ENCODE measurements around the gene CBLN3.
"Not testable (repeated sequence)": the region's sequence is repeated elsewhere in the genome, so short reads cannot be mapped to it uniquely, and the experiment has no call there.

The CBLN3 gene

GRCh38 chr14:24429395-24430142, at the start of gene CBLN3, which contains the start of gene KHNYN:
TSS of gene CBLN3 (minus strand) at chr14:24429668. CDS start at chr14:24429054, 614 bp downstream.
TSS of gene KHNYN (plus strand) at chr14:24429954. CDS start at chr14:24430731, 777 bp downstream.
- peak; percentile 96 for DNase-seq

DNA sequence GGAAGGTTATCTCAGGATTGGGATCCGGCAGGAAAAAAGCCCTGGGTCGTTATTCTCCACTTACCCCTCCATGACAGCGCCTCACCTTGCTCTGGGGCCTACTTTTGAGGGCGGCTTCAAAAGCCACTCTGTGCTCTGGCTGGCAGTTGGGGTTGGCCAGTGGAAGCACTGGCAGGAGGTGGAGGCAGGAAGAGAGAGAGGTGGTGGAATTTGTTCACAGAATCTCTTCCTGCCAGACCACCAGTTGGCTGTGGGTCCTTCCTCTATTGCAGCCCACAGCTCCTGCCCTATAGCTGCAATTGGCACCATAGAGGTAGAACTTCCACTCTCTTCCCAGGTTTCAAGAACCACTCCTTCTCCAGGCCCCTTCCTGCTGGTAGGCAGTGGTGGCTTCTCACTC, 45.8 kb upstream of the CBLN3 start:
- DNase-seq: no peak

DNA sequence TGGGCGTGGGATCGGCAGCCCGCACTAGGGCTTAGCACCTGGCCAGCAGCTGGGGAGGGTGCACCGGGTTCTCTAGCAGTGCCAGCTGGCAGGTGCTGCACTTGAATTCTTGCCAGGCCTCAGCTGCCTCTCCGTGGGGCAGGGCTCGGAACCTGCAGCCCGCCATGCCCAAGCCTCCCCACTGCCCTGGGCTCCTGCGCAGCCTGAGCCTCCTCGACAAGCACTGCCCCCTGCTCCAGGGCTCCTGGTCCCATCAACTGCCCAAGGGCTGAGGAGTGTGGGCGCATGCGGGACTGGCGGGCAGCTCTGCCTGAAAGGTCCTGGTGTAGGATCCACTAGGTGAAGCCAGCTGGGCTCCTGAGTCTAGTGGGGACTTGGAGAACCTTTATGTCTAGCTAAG, 43.7 kb upstream of the CBLN3 start:
- DNase-seq: no peak

DNA sequence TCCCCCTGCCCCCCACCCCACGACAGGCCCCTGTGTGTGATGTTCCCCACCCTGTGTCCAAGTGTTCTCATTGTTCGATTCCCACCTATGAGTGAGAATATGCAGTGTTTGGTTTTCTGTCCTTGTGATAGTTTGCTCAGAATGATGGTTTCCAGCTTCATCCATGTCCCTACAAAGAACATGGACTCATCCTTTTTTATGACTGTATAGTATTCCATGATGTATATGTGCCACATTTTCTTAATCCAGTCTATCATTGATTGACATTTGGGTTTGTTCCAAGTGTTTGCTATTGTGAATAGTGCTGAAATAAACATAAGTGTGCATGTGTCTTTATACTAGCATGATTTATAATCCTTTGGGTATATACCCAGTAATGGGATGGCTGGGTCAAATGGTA, 41.0 kb upstream of the CBLN3 start:
- DNase-seq: not testable (repeated sequence)

- no peak for DNase-seq
These were observed 36.3 kb upstream of the CBLN3 start for GRCh38 chr14:24465805-24466204.

GRCh38 chr14:24465368-24465767, 35.9 kb upstream of the CBLN3 start:
- DNase-seq: no peak

GRCh38 chr14:24463884-24464785, 34.7 kb upstream of the CBLN3 start:
- no peak for DNase-seq

GRCh38 chr14:24463017-24463883, 33.8 kb upstream of the CBLN3 start:
- DNase-seq: no peak

- no peak for DNase-seq
These were observed 31.9 kb upstream of the CBLN3 start for GRCh38 chr14:24461336-24461735.

GRCh38 chr14:24459331-24459730, 29.9 kb upstream of the CBLN3 start:
- no peak for DNase-seq

DNA sequence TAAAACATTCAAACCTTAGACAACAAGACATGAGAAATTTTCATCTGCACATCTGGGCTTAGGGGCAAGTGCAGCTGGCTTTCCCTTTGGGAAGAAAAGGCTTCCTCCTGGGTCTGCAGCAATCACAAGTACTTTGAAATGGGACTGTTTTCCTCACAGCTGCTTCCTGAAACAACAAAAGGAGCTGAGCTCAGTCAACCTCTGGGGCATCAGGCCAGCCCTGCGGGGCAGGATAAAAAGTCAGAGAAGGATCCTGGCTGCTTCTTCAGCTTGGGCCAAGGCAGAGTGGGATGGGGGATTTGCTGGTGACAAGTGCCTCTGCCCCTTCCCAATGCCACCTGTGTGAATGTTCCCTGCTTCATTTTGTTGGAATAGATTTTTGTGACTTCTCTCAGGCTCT, 29.3 kb upstream of the CBLN3 start:
- DNase-seq: no peak

DNA sequence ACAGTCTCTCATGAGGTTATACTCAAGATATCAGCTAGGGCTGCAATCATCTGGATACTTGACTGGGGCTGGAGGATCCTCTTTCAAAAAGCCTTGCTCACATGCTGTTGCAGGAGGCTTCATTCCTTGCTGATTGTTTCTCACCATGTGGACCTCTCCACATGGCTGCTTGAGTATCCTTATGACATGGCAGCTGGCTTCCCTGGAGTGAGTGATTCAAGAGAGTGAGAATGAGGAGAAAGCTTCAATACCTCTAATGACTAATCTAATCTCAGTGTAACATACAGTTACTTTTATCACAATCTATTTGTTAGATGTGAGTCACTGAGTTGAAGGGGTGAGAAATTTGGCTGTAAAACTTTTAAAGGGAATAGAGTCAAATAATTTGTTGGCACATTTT, 27.5 kb upstream of the CBLN3 start:
- peak; percentile 11 for DNase-seq

DNA sequence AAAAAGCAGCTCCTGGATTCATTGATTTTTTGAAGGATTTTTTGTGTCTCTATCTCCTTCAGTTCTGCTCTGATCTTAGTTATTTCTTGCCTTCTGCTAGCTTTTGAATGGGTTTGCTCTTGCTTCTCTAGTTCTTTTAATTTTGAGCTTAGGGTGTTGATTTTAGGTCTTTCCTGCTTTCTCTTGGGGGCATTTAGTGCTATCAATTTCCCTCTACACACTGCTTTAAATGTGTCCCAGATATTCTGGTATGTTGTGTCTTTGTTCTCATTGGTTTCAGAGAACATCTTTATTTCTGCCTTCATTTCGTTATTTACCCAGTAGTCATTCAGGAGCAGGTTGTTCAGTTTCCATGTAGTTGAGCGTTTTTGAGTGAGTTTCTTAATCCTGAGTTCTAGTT, 21.4 kb upstream of the CBLN3 start:
- not testable (repeated sequence) for DNase-seq

GRCh38 chr14:24443053-24443665, 13.7 kb upstream of the CBLN3 start:
- peak; percentile 11 for DNase-seq

GRCh38 chr14:24442240-24443052, 13.0 kb upstream of the CBLN3 start, which contains the start of gene SDR39U1:
TSS of gene SDR39U1 (minus strand) at chr14:24442776. CDS start at chr14:24442769, 7 bp downstream.
- peak; percentile 98 for DNase-seq

DNA sequence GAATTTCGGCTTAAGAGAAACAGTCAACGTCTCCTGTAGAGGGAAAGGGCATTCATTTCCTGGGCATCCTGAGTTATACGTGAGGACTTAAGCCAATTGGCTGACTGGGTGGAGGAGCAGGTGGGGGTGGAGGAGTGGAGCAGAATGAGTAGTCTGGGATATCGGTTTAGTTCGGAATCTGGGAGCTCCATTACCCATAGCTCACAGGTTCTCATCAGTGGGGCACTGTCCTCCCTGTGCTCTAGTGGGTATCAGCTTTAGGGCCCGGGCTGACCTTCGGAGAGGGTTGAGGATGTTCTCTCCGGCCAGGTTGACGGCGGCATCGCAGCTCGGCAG, 12.4 kb upstream of the CBLN3 start:
- peak; percentile 49 for DNase-seq

DNA sequence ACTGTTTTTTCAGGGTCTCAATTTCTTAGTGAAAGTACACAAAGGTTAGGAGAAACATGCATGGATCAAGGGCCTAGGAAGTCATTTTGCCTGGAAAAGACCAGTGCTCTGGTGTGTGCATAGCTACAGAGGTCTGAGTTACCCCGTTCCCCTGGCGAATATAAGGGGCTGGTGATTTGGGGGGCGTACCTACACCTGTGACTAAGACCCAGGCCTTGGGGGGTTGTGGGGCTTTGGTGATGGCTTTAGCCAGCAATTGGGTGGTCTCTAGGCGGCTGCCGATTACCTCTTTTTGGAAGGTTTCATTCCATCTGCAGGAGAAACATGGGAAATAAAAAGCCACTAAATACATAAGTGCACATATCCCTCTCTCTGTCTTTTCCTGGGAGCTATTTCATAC, 12.0 kb upstream of the CBLN3 start:
- no peak for DNase-seq

GRCh38 chr14:24440606-24441399, 11.3 kb upstream of the CBLN3 start:
- DNase-seq: no peak

DNA sequence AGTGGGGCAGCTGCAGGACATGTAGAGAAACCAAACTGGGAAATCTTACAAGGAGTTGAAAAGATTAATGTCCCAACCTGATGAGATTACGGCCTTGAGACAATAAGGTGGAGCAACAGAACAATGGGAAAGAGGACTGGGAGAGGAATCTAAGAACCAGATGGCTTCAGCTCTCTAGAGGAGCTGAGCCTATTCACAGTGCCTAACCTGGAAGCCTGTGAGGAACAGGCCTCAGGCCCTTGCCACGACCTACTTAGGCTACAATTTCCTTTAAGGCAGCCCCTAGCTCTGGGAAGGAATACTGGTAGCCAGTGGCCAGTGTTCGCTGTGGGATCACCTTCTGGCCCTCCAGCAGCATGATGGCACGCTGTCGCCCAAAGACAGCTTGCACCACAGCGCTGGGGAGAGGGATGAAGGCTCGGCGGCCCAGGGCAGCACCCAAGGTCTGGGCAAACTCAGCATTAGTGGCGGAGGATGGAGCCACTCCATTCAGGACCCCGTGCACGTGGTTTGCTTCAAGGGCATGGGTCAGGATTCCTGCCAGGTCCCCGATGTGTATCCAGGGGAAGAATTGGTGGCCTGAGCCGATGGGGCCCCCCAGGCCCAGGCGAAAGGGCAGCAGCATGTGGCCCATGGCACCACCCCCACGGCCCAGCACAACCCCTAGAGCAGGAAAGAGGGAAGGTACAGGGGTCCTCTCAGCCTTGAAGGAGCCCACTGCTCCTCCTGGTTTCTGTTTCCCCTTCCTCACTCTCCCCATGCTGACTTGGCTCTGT, 10.6 kb upstream of the CBLN3 start:
- DNase-seq: no peak

GRCh38 chr14:24439257-24439656, 9.8 kb upstream of the CBLN3 start:
- DNase-seq: no peak
